ENCODE results near the gene YJEFN3. TPM values are rescaled to one million over a fixed set of nuclear protein-coding genes. Genes with fewer than 3 reads are reported as not detected.

The YJEFN3 gene
- total and polyA plus RNA-seq, 4 donors, result 0.75 to 60.1 (median 5.5) TPM

DNA sequence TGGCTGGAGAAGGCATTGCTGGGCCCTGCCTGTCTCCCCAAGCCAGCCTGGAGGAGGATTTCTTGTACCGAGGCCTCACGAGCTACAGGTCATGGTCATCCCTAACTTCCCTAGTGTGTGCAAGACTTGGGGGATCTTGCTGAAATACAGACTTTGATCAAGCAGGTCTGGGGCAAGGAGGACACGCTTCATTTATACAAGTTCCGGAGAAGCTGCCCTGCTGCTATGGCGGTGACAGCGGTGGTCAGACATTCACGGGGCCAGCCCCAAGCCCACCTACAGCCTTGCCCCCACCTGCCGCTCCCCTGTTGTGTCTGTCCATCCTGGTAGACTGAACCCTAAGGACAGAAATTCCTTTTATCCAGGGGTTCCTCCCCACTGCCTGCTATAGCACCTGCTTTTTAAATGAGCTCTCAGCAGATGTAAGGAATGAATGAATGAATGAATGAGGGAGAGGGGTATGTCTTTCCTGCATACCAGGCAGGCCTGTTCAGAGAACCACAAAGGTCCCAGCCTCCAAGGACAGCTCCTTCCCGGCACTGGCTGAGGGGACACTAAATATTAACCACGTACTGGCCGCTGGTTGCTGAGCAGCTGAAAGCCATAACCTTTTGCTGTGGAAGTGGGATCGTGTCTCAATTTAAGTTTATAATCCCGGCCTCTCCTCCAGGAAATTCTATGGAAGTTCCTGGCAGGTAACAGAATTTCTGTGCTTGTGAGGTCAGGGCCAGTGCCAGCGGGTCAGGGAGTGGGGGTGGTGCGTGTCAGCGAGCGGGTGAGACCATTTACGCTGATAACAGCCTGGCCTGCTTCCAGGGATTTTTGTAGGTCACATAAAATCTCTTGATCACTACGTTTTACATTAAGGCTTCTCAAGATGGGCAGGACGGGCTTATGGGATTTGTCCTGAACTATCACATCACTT, 40.5 kb upstream of the YJEFN3 start:
- Histone ChIP-seq H3K4me3 (ENCODE audit: low read length in 2 of 2) (no peak overlapping the region), H3K27ac (ENCODE audit: low read depth in 1 of 2, low read length in 2 of 2) (peak overlapping the region; percentile 54 to 63), H3K36me3 (ENCODE audit: control insufficient read depth in 1 of 2, insufficient read depth in 2 of 2, low read length in 1 of 2) (no peaks in the 10 kb centered on the region), H3K4me1 (ENCODE audit: control insufficient read depth in 1 of 2, insufficient read depth in 2 of 2, low read length in 2 of 2) (no peaks in the 10 kb centered on the region), H3K27me3 (ENCODE audit: control insufficient read depth in 1 of 2, insufficient read depth in 2 of 2, low read length in 1 of 2) (no peaks in the 10 kb centered on the region), H3K9me3 (ENCODE audit: control insufficient read depth, low read length) (no peaks in the 10 kb centered on the region)
- intact Hi-C loops (cut with DNase I), result loop anchor here in 1 of 2 donors (5.0 kb wide), 1 partner anchor 81 kb away; the partner anchor contains the start of gene GATAD2A
- WGBS, 2 donors, result 41% methylated on average over 20 of the region's 20 CpGs
- ATAC-seq (ENCODE audit: low FRiP score), result no peak
- DNase-seq, result no peak

DNA sequence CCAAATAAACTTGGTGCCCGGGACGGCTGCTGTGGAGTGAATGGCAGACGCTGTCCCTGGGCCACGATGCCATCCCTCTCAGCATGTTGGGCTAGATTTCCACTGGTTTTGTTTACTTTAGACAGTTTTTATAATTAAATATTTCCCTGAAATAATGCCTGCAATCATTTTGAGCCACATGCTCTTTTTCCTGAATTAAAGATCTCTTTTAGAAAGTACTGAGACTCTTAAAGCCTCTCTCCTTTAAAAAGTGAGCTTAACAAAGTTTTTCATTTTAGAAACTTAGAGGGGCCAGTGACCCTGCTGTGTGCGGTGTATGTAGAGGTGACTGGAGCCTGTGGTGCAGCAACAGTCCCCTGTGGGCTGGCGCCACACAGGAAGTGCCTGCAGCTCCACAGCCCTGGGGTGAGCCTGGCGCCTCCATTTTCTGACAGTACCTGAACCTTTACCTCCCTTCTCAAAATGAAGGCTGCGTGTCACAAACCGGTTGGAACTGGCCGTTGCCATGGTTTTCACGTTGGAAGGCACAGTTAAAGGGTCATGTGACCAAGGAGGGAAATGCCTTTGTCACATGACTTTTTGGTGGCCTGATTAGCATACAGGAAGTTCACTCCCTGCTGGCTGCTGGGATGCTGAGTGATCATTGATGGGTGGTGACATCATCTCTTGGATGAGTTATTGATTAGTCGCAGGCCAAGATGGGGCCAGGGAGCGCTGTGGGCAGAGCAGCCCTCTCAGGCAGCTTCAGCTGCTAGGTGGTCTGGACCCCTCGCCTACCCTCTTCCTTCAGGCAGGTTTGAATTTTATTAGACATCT, 39.6 kb upstream of the YJEFN3 start:
- peak; percentile 78 for ATAC-seq (ENCODE audit: low FRiP score)
- intact Hi-C loops (cut with DNase I), result loop anchor here in 1 of 2 donors (1.0 to 5.0 kb wide), 2 partner anchors 82 to 124 kb away; partner anchors contain the start of gene GATAD2A
- 12% methylated on average over 14 of the region's 14 CpGs for WGBS, 2 donors
- peak; percentile 89 to 92 for DNase-seq
- Histone ChIP-seq H3K27me3 (ENCODE audit: control insufficient read depth in 1 of 2, insufficient read depth in 2 of 2, low read length in 1 of 2) (no peaks in the 10 kb centered on the region), H3K4me3 (ENCODE audit: low read length in 2 of 2) (no peak overlapping the region), H3K27ac (ENCODE audit: low read depth in 1 of 2, low read length in 2 of 2) (peak overlapping the region; percentile 86 to 93), H3K9me3 (ENCODE audit: control insufficient read depth, low read length) (no peaks in the 10 kb centered on the region), H3K36me3 (ENCODE audit: control insufficient read depth in 1 of 2, insufficient read depth in 2 of 2, low read length in 1 of 2) (no peaks in the 10 kb centered on the region), H3K4me1 (ENCODE audit: control insufficient read depth in 1 of 2, insufficient read depth in 2 of 2, low read length in 2 of 2) (no peaks in the 10 kb centered on the region)

DNA sequence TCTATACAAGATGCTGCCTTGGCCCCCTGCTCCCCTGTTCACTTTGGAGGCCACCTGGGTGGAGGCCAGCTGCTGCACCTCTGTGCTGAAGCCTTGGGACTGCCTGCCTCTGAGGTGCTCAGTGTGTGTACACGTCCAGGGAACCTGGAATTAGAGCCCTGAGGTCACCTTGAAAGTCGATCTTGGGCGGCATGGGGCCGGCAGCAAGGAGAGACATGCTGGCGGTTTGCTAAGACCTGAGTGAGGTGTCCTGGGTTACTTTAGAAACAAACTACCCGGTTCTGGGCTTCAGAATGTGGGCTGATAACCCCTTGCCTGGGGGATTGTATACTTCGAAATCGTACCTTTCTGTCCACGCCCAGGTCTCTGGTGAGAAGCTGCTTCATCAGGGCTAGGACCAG, 38.9 kb upstream of the YJEFN3 start:
- intact Hi-C loops (cut with DNase I), result loop anchor here (1.0 to 5.0 kb wide), 3 partner anchors 83 to 125 kb away; partner anchors contain the start of gene GATAD2A (in 1 of the 2)
- H3K4me3 ChIP-seq (ENCODE audit: low read length in 2 of 2), result no peak overlapping the region
- H3K4me1 ChIP-seq (ENCODE audit: control insufficient read depth in 1 of 2, insufficient read depth in 2 of 2, low read length in 2 of 2), result no peaks in the 10 kb centered on the region
- peak overlapping the region; percentile 86 to 93 for H3K27ac ChIP-seq (ENCODE audit: low read depth in 1 of 2, low read length in 2 of 2)
- DNase-seq, result peak in 1 of 2 donors; percentile 73
- no peaks in the 10 kb centered on the region for H3K36me3 ChIP-seq (ENCODE audit: control insufficient read depth in 1 of 2, insufficient read depth in 2 of 2, low read length in 1 of 2)
- ATAC-seq (ENCODE audit: low FRiP score), result peak; percentile 17
- no peaks in the 10 kb centered on the region for H3K27me3 ChIP-seq (ENCODE audit: control insufficient read depth in 1 of 2, insufficient read depth in 2 of 2, low read length in 1 of 2)
- H3K9me3 ChIP-seq (ENCODE audit: control insufficient read depth, low read length), result no peaks in the 10 kb centered on the region
- WGBS, 2 donors, result 56 to 59% methylated on average over 9 of the region's 9 CpGs

DNA sequence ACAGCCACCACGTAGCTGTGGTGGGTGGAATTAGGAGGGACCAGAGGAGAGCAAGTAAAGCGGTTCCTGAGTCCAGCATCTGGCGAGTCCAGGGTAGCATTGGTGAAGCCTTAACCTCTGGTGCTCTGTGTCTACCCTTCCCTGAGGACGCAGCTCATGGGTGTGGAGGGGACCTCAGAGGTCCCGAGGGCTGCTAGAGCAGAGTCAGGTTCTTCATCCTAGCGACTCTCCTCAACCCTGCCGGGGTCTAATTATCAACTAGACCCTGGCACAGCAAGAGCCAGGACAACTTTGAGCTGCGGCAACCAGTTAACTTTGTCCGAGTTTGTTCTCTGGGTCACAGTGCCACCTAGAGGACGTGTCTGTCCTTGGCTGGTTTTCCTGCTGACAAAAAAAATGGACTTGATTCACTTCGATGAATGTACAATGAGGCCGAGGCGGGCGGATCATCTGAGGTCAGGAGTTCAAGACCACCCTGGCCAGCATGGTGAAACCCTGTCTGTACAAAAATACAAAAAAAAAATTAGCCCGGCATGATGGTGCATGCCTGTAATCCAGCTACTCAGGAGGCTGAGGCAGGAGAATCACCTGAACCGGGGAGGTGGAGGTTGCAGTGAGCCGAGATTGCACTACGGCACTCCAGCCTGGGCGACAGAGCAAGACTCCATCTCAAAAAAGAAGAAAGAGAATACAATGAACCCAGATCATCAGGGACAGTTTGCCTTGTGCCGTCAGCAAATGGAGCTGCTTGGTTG, 38.3 kb upstream of the YJEFN3 start:
- DNase-seq (peak; percentile 85 to 87), ATAC-seq (ENCODE audit: low FRiP score) (peak; percentile 74)
- Histone ChIP-seq H3K4me1 (ENCODE audit: control insufficient read depth in 1 of 2, insufficient read depth in 2 of 2, low read length in 2 of 2) (no peaks in the 10 kb centered on the region), H3K27me3 (ENCODE audit: control insufficient read depth in 1 of 2, insufficient read depth in 2 of 2, low read length in 1 of 2) (no peaks in the 10 kb centered on the region), H3K9me3 (ENCODE audit: control insufficient read depth, low read length) (no peaks in the 10 kb centered on the region), H3K4me3 (ENCODE audit: low read length in 2 of 2) (no peak overlapping the region), H3K27ac (ENCODE audit: low read depth in 1 of 2, low read length in 2 of 2) (peak overlapping the region; percentile 86 to 93), H3K36me3 (ENCODE audit: control insufficient read depth in 1 of 2, insufficient read depth in 2 of 2, low read length in 1 of 2) (no peaks in the 10 kb centered on the region)
- intact Hi-C loops (cut with DNase I), result loop anchor here in 1 of 2 donors (2.0 kb wide), 1 partner anchor 122 kb away; no protein-coding TSS in a partner anchor
- 20 to 21% methylated on average over 20 of the region's 20 CpGs for WGBS, 2 donors

GRCh38 chr19:19491321-19492025, 37.2 kb upstream of the YJEFN3 start:
- intact Hi-C loops (cut with DNase I), result loop anchor here in 1 of 2 donors (2.0 kb wide), 1 partner anchor 123 kb away; no protein-coding TSS in a partner anchor
- no peaks in the 10 kb centered on the region for H3K36me3 ChIP-seq (ENCODE audit: control insufficient read depth in 1 of 2, insufficient read depth in 2 of 2, low read length in 1 of 2)

GRCh38 chr19:19492026-19492610, 36.6 kb upstream of the YJEFN3 start:
- Histone ChIP-seq H3K36me3 (ENCODE audit: control insufficient read depth in 1 of 2, insufficient read depth in 2 of 2, low read length in 1 of 2) (no peaks in the 10 kb centered on the region), H3K27ac (ENCODE audit: low read depth in 1 of 2, low read length in 2 of 2) (no peak overlapping the region), H3K4me1 (ENCODE audit: control insufficient read depth in 1 of 2, insufficient read depth in 2 of 2, low read length in 2 of 2) (no peaks in the 10 kb centered on the region), H3K4me3 (ENCODE audit: low read length in 2 of 2) (no peak overlapping the region), H3K27me3 (ENCODE audit: control insufficient read depth in 1 of 2, insufficient read depth in 2 of 2, low read length in 1 of 2) (no peaks in the 10 kb centered on the region), H3K9me3 (ENCODE audit: control insufficient read depth, low read length) (no peaks in the 10 kb centered on the region)
- WGBS, 2 donors, result 86 to 87% methylated on average over 21 of the region's 21 CpGs
- ATAC-seq (ENCODE audit: low FRiP score) (no peak), DNase-seq (no peak)
- intact Hi-C loops (cut with DNase I), result no loop called here

More at GRCh38 chr19:19491321-19492025, 37.2 kb upstream of the YJEFN3 start:
- ATAC-seq (ENCODE audit: low FRiP score), result no peak
- no peak for DNase-seq
- Histone ChIP-seq H3K4me3 (ENCODE audit: low read length in 2 of 2) (no peak overlapping the region), H3K27me3 (ENCODE audit: control insufficient read depth in 1 of 2, insufficient read depth in 2 of 2, low read length in 1 of 2) (no peaks in the 10 kb centered on the region), H3K9me3 (ENCODE audit: control insufficient read depth, low read length) (no peaks in the 10 kb centered on the region), H3K27ac (ENCODE audit: low read depth in 1 of 2, low read length in 2 of 2) (no peak overlapping the region), H3K4me1 (ENCODE audit: control insufficient read depth in 1 of 2, insufficient read depth in 2 of 2, low read length in 2 of 2) (no peaks in the 10 kb centered on the region)
- 83% methylated on average over 15 of the region's 15 CpGs for WGBS, 2 donors

DNA sequence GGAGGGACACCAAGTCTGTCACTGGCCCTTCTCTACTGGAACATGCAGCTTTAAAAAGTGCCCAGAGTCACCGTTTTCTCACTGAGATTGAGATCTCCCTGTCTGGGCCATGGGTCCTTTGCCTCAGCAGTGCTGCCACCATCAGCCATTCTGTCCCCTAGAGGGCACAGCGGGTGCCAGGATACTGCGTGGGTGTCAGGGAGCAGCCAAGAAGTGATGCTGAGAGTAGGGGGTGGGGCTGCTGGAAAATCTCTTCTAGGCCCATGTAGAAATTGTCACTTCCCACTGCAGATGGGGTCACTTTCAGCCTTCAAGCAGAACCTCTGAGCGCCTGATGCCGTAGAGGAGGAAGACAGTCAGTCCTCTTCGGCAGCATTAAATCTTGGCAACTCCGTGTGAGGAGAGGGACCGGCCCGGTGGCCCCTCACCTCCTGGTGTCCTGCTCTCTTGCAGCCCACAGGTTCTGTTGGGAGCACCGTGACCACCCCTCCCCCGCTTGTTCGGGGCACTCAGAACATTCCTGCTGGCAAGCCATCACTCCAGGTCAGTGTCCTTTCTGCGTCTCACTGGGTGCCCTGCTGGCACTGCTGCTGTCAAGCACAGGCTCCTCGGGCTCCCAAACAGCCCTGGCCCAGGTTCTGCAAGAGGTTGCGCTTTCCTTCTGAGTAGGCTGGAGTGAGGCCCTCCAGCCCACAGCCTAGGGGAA, 34.7 kb upstream of the YJEFN3 start:
- Histone ChIP-seq H3K4me3 (ENCODE audit: low read length in 2 of 2) (no peak overlapping the region), H3K9me3 (ENCODE audit: control insufficient read depth, low read length) (no peaks in the 10 kb centered on the region), H3K27me3 (ENCODE audit: control insufficient read depth in 1 of 2, insufficient read depth in 2 of 2, low read length in 1 of 2) (no peaks in the 10 kb centered on the region), H3K4me1 (ENCODE audit: control insufficient read depth in 1 of 2, insufficient read depth in 2 of 2, low read length in 2 of 2) (no peaks in the 10 kb centered on the region), H3K36me3 (ENCODE audit: control insufficient read depth in 1 of 2, insufficient read depth in 2 of 2, low read length in 1 of 2) (peaks cover 0 to 3% of the 10 kb centered on the region in 2 donors), H3K27ac (ENCODE audit: low read depth in 1 of 2, low read length in 2 of 2) (no peak overlapping the region)
- 66 to 69% methylated on average over 15 of the region's 15 CpGs for WGBS, 2 donors
- ATAC-seq (ENCODE audit: low FRiP score), result no peak
- intact Hi-C loops (cut with DNase I), result no loop called here
- DNase-seq, result no peak

Data from aorta (tissue), 5 donors.